Rectal smooth muscle tissue (tissue), 1 donor: ENCODE results near the gene FCER1G.
A peak's percentile ranks its signal among the peaks of the same experiment; 100 is the strongest.

Experiments used
- H3K27ac ChIP-seq: one replicate; pipeline ENCODE4 v1.7.0; 2013; ENCODE audit warnings: low read depth, low read length, inconsistent platforms
- H3K27me3 ChIP-seq: one replicate; pipeline ENCODE4 v1.7.0; 2013; ENCODE audit warnings: low read length; ENCODE audit not compliant: control insufficient read depth, insufficient read depth
- H3K36me3 ChIP-seq: one replicate; pipeline ENCODE4 v1.7.0; 2013; ENCODE audit warnings: low read length; ENCODE audit not compliant: control insufficient read depth, insufficient read depth
- H3K4me1 ChIP-seq: one replicate; pipeline ENCODE4 v1.7.0; 2013; ENCODE audit warnings: low read length; ENCODE audit not compliant: control insufficient read depth, insufficient read depth
- H3K4me3 ChIP-seq: one replicate; pipeline ENCODE4 v1.7.0; 2013; ENCODE audit warnings: low read length
- H3K9ac ChIP-seq: one replicate; pipeline ENCODE4 v1.7.0; 2013; ENCODE audit warnings: low read length

The FCER1G gene

DNA sequence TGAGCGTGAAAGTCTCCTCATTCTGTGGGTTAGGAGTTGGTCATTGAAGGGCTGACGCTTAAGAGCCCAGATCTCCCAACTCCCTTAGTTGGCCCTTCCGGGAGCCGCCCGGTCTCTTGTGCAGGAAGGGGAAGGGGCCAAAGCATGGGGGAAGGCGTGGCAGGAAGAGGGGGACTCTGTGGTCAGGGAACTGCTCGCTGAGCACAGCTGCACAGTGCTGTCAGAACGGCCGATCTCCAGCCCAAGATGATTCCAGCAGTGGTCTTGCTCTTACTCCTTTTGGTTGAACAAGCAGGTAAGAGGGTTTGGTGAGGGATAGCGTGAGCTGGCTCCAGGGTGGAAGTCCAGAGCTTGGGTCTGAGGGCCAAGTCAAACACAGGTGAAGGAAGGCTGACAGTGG lies at the start of gene FCER1G:
Gene FCER1G, plus strand, starts transcription at position 220 of the 400 bp plus-strand sequence. Its CDS starts 27 bp downstream, at position 247.
- no peaks in the 10 kb centered on the region for H3K27me3 ChIP-seq
- H3K4me1 ChIP-seq: no peaks in the 10 kb centered on the region
- no peak within 1 kb of the TSS for H3K9ac ChIP-seq
- peaks cover 27% of the 10 kb centered on the region for H3K36me3 ChIP-seq
- H3K4me3 ChIP-seq: peak within 1 kb of the TSS; percentile 31
- H3K27ac ChIP-seq: no peak within 1 kb of the TSS

DNA sequence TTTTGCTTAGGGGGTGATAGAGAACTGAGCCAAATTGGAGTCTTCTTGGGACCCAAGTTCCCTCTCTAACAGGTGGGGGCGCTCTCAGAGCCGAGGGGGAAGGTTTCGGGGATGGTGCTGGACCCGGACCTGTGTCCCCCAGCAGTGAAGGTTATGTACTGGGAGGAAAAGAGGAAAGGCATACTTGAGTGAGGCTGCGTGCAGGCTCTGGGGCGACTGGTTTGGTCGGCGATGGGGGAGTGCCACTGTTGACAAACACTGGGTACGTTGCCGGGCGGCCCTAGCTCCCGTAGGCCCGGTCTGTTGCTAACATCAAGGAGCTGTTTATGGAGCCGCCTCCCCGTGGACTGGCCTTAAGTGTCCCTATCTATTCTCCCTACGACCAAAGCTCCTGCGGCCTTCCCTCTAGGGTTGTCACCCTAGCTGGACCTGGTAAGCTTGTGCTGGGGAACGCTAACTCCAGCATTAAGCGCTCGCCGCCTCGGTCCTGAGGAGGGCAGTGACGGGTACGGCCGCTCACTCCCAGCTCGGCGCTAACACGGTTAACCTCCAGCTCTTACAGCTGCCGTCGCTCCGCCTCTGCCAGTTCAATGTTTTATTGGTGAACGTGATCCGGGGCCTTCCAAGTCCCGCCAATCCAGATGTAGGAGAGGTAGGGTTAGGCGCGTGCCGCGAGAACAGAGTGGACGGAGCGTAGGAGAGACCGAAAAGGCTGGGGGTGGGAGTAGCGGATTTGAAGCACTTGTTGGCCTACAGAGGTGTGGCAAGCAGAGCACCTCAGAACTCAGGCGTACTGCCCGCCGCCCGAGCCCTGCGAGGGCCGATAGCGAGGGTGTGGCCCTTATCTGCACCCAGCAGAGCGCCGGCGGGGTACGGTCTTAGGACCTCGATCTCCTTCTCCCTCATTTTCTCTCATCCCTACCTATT lies 49.1 kb upstream of the FCER1G start, which contains the start of gene PPOX:
Gene PPOX, plus strand, starts transcription at position 685 of the 927 bp plus-strand sequence. CDS start 422 bp downstream, outside the sequence.
- Histone ChIP-seq H3K27me3 (no peaks in the 10 kb centered on the region), H3K4me1 (peaks cover 5% of the 10 kb centered on the region), H3K27ac (peak within 1 kb of the TSS; percentile 87), H3K36me3 (peaks cover 20% of the 10 kb centered on the region), H3K9ac (peak within 1 kb of the TSS; percentile 72), H3K4me3 (peak within 1 kb of the TSS; percentile 95)

DNA sequence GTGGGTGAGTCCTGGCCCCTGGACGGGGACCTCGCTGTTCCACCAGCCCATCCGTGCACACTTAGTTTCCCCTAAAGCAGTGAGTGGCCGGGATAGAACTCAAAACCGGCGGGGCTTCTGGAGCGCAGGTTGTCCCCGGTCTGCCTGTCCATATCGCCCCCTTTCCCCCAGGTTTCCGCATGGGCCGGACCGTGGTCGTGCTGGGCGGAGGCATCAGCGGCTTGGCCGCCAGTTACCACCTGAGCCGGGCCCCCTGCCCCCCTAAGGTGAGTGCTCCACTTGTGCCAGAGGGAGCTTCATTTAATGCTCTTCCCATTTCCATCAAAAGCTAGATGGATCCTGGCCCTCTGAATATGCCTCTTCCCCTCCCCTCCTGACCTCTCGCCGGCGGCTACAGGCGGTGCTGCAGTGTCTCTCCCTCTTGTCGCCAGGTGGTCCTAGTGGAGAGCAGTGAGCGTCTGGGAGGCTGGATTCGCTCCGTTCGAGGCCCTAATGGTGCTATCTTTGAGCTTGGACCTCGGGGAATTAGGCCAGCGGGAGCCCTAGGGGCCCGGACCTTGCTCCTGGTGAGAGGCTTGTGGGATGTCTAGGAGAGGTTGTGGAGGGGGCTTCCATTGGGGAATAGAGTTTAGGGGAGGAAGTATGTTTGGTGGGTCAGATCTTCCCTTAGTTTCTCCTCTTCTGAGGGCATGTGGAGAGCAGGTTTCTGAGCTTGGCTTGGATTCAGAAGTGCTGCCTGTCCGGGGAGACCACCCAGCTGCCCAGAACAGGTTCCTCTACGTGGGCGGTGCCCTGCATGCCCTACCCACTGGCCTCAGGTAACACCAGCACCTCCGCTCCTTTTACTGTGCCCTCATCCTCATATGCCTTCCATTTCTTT lies 48.2 kb upstream of the FCER1G start:
- Histone ChIP-seq H3K4me1 (peaks cover 5% of the 10 kb centered on the region), H3K36me3 (peaks cover 21% of the 10 kb centered on the region), H3K9ac (peak overlapping the region; percentile 72), H3K27ac (peak overlapping the region; percentile 65), H3K27me3 (no peaks in the 10 kb centered on the region), H3K4me3 (peak overlapping the region; percentile 95)

DNA sequence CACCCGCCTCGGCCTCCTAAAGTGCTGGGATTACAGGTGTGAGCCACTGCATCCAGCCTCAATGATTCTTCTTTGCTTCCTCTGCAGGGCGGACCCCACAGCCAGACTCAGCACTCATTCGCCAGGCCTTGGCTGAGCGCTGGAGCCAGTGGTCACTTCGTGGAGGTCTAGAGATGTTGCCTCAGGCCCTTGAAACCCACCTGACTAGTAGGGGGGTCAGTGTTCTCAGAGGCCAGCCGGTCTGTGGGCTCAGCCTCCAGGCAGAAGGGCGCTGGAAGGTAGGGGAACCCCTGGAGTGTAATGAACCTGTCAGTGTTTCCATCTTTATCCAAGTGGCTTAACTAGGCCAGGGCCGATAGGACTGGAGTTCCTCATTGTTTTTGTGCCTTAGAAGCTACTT lies 46.2 kb upstream of the FCER1G start:
- Histone ChIP-seq H3K27ac (no peak overlapping the region), H3K27me3 (no peaks in the 10 kb centered on the region), H3K4me1 (peaks cover 5% of the 10 kb centered on the region), H3K4me3 (no peak overlapping the region), H3K36me3 (peaks cover 18% of the 10 kb centered on the region), H3K9ac (no peak overlapping the region)

GRCh38 chr1:161171191-161171590 lies 43.9 kb upstream of the FCER1G start:
- H3K36me3 ChIP-seq: peaks cover 32% of the 10 kb centered on the region
- H3K27me3 ChIP-seq: no peaks in the 10 kb centered on the region
- H3K9ac ChIP-seq: no peak overlapping the region
- H3K27ac ChIP-seq: no peak overlapping the region
- H3K4me1 ChIP-seq: peaks cover 5% of the 10 kb centered on the region
- H3K4me3 ChIP-seq: no peak overlapping the region

- no peaks in the 10 kb centered on the region for H3K27me3 ChIP-seq
- H3K4me3 ChIP-seq: no peak overlapping the region
- peaks cover 32% of the 10 kb centered on the region for H3K36me3 ChIP-seq
- no peak overlapping the region for H3K9ac ChIP-seq
- H3K27ac ChIP-seq: no peak overlapping the region
- peaks cover 10% of the 10 kb centered on the region for H3K4me1 ChIP-seq
Measured at GRCh38 chr1:161171696-161172095, 43.4 kb upstream of the FCER1G start.

- H3K4me1 ChIP-seq: peaks cover 5% of the 10 kb centered on the region
- no peak overlapping the region for H3K9ac ChIP-seq
- peaks cover 32% of the 10 kb centered on the region for H3K36me3 ChIP-seq
- H3K4me3 ChIP-seq: no peak overlapping the region
- no peak overlapping the region for H3K27ac ChIP-seq
- no peaks in the 10 kb centered on the region for H3K27me3 ChIP-seq
Measured at GRCh38 chr1:161172349-161172748, 42.7 kb upstream of the FCER1G start.

DNA sequence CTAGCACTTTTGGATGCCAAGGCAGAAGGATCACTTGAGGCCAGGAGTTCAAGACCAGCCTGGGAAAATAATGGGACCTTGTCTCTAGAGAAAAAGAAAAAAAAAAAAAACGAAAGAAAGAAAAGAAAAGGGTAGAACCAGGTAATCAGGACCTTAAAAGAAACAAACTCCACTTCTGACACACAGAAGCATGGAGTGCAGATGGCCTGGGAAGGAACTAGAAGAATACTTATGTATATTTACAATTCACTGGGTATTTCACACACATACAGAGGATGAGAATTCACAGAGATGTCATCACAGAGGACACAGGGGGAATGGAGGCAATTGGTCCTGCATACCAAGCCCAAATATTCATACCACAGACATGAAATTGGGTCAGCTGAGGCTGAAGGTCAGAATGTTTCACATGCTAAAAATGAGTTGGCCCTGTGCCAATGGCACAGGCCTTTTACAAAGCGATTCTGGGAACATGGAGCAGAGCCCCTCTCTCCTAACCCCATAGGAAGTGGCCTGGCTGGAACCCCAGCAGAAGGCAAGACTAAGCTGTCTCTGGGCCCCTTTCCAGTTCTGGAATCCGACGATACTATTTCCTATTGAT lies 42.2 kb upstream of the FCER1G start:
- no peak overlapping the region for H3K9ac ChIP-seq
- H3K36me3 ChIP-seq: peaks cover 32% of the 10 kb centered on the region
- H3K4me3 ChIP-seq: no peak overlapping the region
- H3K4me1 ChIP-seq: peaks cover 8% of the 10 kb centered on the region
- no peak overlapping the region for H3K27ac ChIP-seq
- no peaks in the 10 kb centered on the region for H3K27me3 ChIP-seq

- H3K4me1 ChIP-seq: peaks cover 9% of the 10 kb centered on the region
- H3K9ac ChIP-seq: no peak overlapping the region
- H3K4me3 ChIP-seq: no peak overlapping the region
- peaks cover 32% of the 10 kb centered on the region for H3K36me3 ChIP-seq
- no peak overlapping the region for H3K27ac ChIP-seq
- H3K27me3 ChIP-seq: no peaks in the 10 kb centered on the region
Measured at GRCh38 chr1:161173711-161174110, 41.4 kb upstream of the FCER1G start.

GRCh38 chr1:161174911-161175310 lies 40.2 kb upstream of the FCER1G start:
- Histone ChIP-seq H3K27me3 (no peaks in the 10 kb centered on the region), H3K27ac (no peak overlapping the region), H3K4me1 (peaks cover 9% of the 10 kb centered on the region), H3K36me3 (peaks cover 27% of the 10 kb centered on the region), H3K4me3 (no peak overlapping the region), H3K9ac (no peak overlapping the region)

DNA sequence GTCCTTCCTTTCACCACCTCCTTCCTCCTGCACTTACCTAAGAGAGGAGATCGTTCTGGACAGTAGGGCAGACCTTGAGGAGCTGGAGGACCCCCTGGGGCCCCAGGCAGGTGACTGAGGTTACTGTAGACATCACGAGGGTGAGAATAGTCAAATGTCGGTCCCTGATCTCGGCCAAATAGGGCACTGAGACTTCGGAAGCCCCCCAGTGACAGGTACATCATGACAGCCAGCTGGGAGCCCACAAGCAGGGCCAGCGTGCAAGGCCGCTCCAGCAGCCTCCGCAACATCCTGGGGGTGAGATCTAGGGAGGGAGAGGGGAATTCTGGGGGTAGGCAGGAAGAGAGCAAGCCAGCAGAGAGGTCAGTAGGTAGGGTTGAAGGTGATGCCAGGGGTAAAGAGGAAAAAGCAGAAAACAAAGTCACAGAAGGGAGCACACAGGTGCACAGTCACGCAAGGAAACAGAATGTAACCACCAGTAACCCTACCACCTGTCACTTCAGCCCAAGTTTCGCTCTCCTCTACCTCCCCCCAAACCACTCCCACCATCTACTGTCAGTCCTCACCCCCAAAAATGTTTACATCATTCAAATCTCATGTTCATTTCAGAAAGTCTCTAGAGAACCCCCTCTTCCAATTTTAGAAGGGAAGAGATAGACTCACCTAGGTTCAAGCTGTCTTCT lies 39.2 kb upstream of the FCER1G start:
- H3K4me1 ChIP-seq: peaks cover 9% of the 10 kb centered on the region
- H3K9ac ChIP-seq: no peak overlapping the region
- H3K4me3 ChIP-seq: peak overlapping the region; percentile 98
- no peaks in the 10 kb centered on the region for H3K27me3 ChIP-seq
- peaks cover 19% of the 10 kb centered on the region for H3K36me3 ChIP-seq
- H3K27ac ChIP-seq: no peak overlapping the region
